Heart left ventricle (tissue), 16 donors: Measurements from ENCODE around the gene NOG. TPM values are rescaled to one million over a fixed set of nuclear protein-coding genes. Genes with fewer than 3 reads are reported as not detected.

ENCODE experiments used
- ATAC-seq, 4 donors: fragments of 200-7000 bp; cut with Tn5 transposase; one replicate each; pipeline ENCODE4 v1.9.1; 2020 to 2022; ENCODE audit warnings: moderate library complexity in 4 of 4, mild to moderate bottlenecking in 3 of 4, moderate number of reproducible peaks in 1 of 4
- DNase-seq, 5 donors: peaks; one replicate each; pipeline ENCODE4 v3.0.0-alpha.2; 2020
- H3K27ac ChIP-seq, 12 donors: fragments of 200-600 bp; sonication (generic) in 4 of 12; one replicate each; pipeline versions ENCODE4 v1.5.0 to v1.8.0; 2016 to 2022; ENCODE audit warnings: mild to moderate bottlenecking in 2 of 12
- H3K27me3 ChIP-seq, 9 donors: fragments of 200-600 bp; sonication (generic) in 2 of 9; one replicate each; pipeline versions ENCODE4 v1.5.1 to v1.8.0; 2016 to 2022; ENCODE audit warnings: mild to moderate bottlenecking in 3 of 9
- H3K36me3 ChIP-seq, 9 donors: fragments of 200-600 bp; sonication (generic) in 2 of 9; one replicate each; pipeline versions ENCODE4 v1.5.0 to v1.8.0; 2018 to 2022; ENCODE audit warnings: mild to moderate bottlenecking in 2 of 9
- H3K4me1 ChIP-seq, 12 donors: fragments of 200-600 bp; sonication (generic) in 4 of 12; one replicate each; pipeline versions ENCODE4 v1.5.0 to v1.8.0; 2016 to 2022; ENCODE audit warnings: mild to moderate bottlenecking in 3 of 12
- H3K4me3 ChIP-seq, 12 donors: fragments of 200-600 bp; sonication (generic) in 4 of 12; one replicate each; pipeline versions ENCODE4 v1.5.0 to v1.8.0; 2017 to 2022; ENCODE audit warnings: mild to moderate bottlenecking in 9 of 12, moderate library complexity in 4 of 12
- H3K9me3 ChIP-seq, 12 donors: fragments of 200-600 bp; sonication (generic) in 4 of 12; one replicate each; pipeline versions ENCODE4 v1.5.0 to v1.8.0; 2016 to 2022; ENCODE audit warnings: mild to moderate bottlenecking in 1 of 12
- CTCF ChIP-seq, 12 donors: fragments of 200-600 bp; sonication (generic) in 4 of 12; IDR thresholded peaks; one replicate each; pipeline versions ENCODE4 v1.5.0 to v1.8.0; 2018 to 2022; ENCODE audit warnings: antibody characterized with exemption in 12 of 12, mild to moderate bottlenecking in 5 of 12
- POLR2A ChIP-seq, 2 donors: fragments of 450-650 bp; IDR thresholded peaks; one replicate each; pipeline ENCODE4 v1.6.1; 2017; ENCODE audit warnings: antibody characterized with exemption in 2 of 2, mild to moderate bottlenecking in 2 of 2, moderate library complexity in 2 of 2
- WGBS, 4 donors: extraction: QIAGEN DNeasy Blood & Tissue Kit in 2 of 4; methylation state at CpG; one replicate each; pipeline versions ENCODE4 v1.1.5 to v1.1.7; 2013 to 2018; 5-methylcytosine and 5-hydroxymethylcytosine counted together
- intact Hi-C, 10 donors: fragments of 100-400 bp; cut with DNase I; formaldehyde crosslinking; loops; one replicate each; pipeline versions ENCODE4 v1.11.1 to v1.14.2; 2022
- polyA plus RNA-seq, 2 donors: library from polyadenylated mRNA; stranded (reverse); fragments of 200-250 nt; gene quantifications; one replicate each; pipeline ENCODE4 v1.2.3, GENCODE V29; 2013
- total RNA-seq, 9 donors: library from RNA; depleted of rRNA in 2 of 9; stranded (reverse); fragments of >200 nt in 2 of 9; fragmentation: NEBNext Ultra II Directional in 3 of 9; extraction: Animal tissue kit (Norgen Biotek cat#: 25700) in 3 of 9; gene quantifications; one replicate each; pipeline versions ENCODE4 v1.1.0 to v1.2.4, GENCODE V29; 2016 to 2023
- donor health status: ischemic (EF 13 %, LVEDD 7.1; RV severe dilation, severe dysfunction).
- donor health status: healthy with polysubstance abuse.
- donor health status: DM: no; HTN: yes; CAD: no.
- donor health status: DM: no; HTN: no; CAD: no.
- donor health status: ischemic (EF 25% LVEDD 6.9; RV normal size, moderate dysfunction).
- donor health status: ischemic (EF 25% LVEDD 5.7; RV mildly dilated, moderate dysfunction).
- donor health status: healthy.
- donor health status: DM: yes; HTN: yes; CAD: no.
- donor health status: ischemic (EF 35%, LVEDD 5.7; RV mildly dilated, moderate dysfunction).
- donor health status: nonischemic (EF 11% LVEDD 7.7; RV severe dilation, severe dysfunction).
- donor health status: DM: yes; HTN: yes; CAD: no.
- donor health status: PGD.
- donor health status: ischemic (EF 29% LVEDD 5.4; RV normal size, mild dysfunction).
- donor health status: nonischemic (EF 23%, LVEDD 6.1; RV moderate dilation, normal function).

Gene NOG
- total and polyA plus RNA-seq, 11 donors: 0.03 to 0.36 (median 0.14) TPM; not detected in 4

GRCh38 chr17:56587298-56587697, 6.2 kb upstream of the NOG start:
- Histone ChIP-seq H3K27me3 (peaks cover 4 to 62% (median 21%) of the 10 kb centered on the region in 9 donors), H3K36me3 (no peaks in the 10 kb centered on the region), H3K4me3 (no peak overlapping the region), H3K27ac (no peak overlapping the region), H3K9me3 (no peaks in the 10 kb centered on the region), H3K4me1 (peaks cover 0 to 3% (median 0%) of the 10 kb centered on the region in 12 donors)
- no peak for ATAC-seq
- WGBS, 4 donors: 66 to 74% (median 69%) methylated on average over 5 of the region's 5 CpGs
- TF ChIP-seq CTCF (IDR thresholded peaks at IDR 0.05): no peak
- no peak for TF ChIP-seq POLR2A (IDR thresholded peaks at IDR 0.05)
- DNase-seq: no peak
- intact Hi-C loops: loop anchor here in 1 of 10 donors (5.0 kb wide), 1 partner anchor 190 kb away; no protein-coding TSS in a partner anchor

- peak; percentile 55 to 85 (median 82) for ATAC-seq
Measured at GRCh38 chr17:56592487-56593085, 913 bp upstream of the NOG start.

GRCh38 chr17:56593086-56593645, 333 bp upstream of the NOG start:
- DNase-seq: peak; percentile 34 to 63 (median 53)
- no peak for TF ChIP-seq POLR2A (IDR thresholded peaks at IDR 0.05)
- Histone ChIP-seq H3K4me3 (peak overlapping the region; percentile 42 to 71 (median 56)), H3K4me1 (peaks cover 7 to 62% (median 26%) of the 10 kb centered on the region in 12 donors), H3K9me3 (no peaks in the 10 kb centered on the region), H3K27me3 (peaks cover 11 to 74% (median 40%) of the 10 kb centered on the region in 9 donors), H3K36me3 (no peaks in the 10 kb centered on the region), H3K27ac (peak overlapping the region in 5 of 12 donors; percentile 14 to 59 (median 56))
- ATAC-seq: peak; percentile 46 to 72 (median 70)
- WGBS, 4 donors: 0 to 1% (median 0%) methylated on average over 20 to 46 of the region's 46 CpGs
- intact Hi-C loops: loop anchor here in 8 of 10 donors (1.0 to 10.0 kb wide), 9 partner anchors 84 to 1068 kb away; no protein-coding TSS in a partner anchor

More at GRCh38 chr17:56592487-56593085, 913 bp upstream of the NOG start:
- H3K27me3 ChIP-seq: peaks cover 5 to 69% (median 37%) of the 10 kb centered on the region in 9 donors
- TF ChIP-seq CTCF (IDR thresholded peaks at IDR 0.05) (peak; percentile 72 to 99 (median 97)), POLR2A (IDR thresholded peaks at IDR 0.05) (no peak)
- peak; percentile 35 to 86 (median 59) for DNase-seq
- no peak overlapping the region for H3K27ac ChIP-seq
- H3K4me3 ChIP-seq: peak overlapping the region; percentile 42 to 71 (median 56)
- peaks cover 4 to 56% (median 22%) of the 10 kb centered on the region in 12 donors for H3K4me1 ChIP-seq
- intact Hi-C loops: loop anchor here in 9 of 10 donors (1.0 to 10.0 kb wide), 12 partner anchors 85 to 1068 kb away; no protein-coding TSS in a partner anchor
- H3K9me3 ChIP-seq: no peaks in the 10 kb centered on the region
- WGBS, 4 donors: 0 to 1% (median 0%) methylated on average over 38 to 44 of the region's 44 CpGs
- H3K36me3 ChIP-seq: no peaks in the 10 kb centered on the region

GRCh38 chr17:56594320-56595107, 1.0 kb downstream of the NOG start:
- H3K4me3 ChIP-seq: peak overlapping the region; percentile 42 to 71 (median 56)
- H3K9me3 ChIP-seq: no peaks in the 10 kb centered on the region
- peaks cover 7 to 62% (median 26%) of the 10 kb centered on the region in 12 donors for H3K4me1 ChIP-seq
- 1% methylated on average over 37 to 61 of the region's 61 CpGs for WGBS, 4 donors
- DNase-seq: peak in 2 of 5 donors; percentile 24 to 63
- intact Hi-C loops: loop anchor here in 7 of 10 donors (5.0 to 10.0 kb wide), 5 partner anchors 83 to 1070 kb away; no protein-coding TSS in a partner anchor
- no peak for ATAC-seq
- peak overlapping the region in 6 of 12 donors; percentile 14 to 59 (median 46) for H3K27ac ChIP-seq
- H3K36me3 ChIP-seq: no peaks in the 10 kb centered on the region
- TF ChIP-seq CTCF (IDR thresholded peaks at IDR 0.05) (no peak), POLR2A (IDR thresholded peaks at IDR 0.05) (no peak)
- H3K27me3 ChIP-seq: peaks cover 21 to 70% (median 44%) of the 10 kb centered on the region in 9 donors
